Adrenal gland (tissue), 12 donors: ENCODE results near the gene WWOX. TPM values are rescaled to one million over a fixed set of nuclear protein-coding genes. Genes with fewer than 3 reads are reported as not detected.

Experiments
- DNase-seq, 7 donors: peaks; one replicate each; pipeline ENCODE4 v3.0.0-alpha.2; 2019 to 2020
- H3K27ac ChIP-seq, 5 donors: fragments of 200-600 bp; sonication (generic) in 4 of 5; 1 replicate in 3 of 5; 2 replicates in 2 of 5; pipeline versions ENCODE4 v1.5.1 to v1.8.0; 2016 to 2020; ENCODE audit warnings: mild to moderate bottlenecking in 1 of 5
- H3K27me3 ChIP-seq: fragments of 200-600 bp; 2 replicates; pipeline ENCODE4 v1.8.0; 2021
- H3K36me3 ChIP-seq, 2 donors: fragments of 200-600 bp; replicated peaks in 1 of 2; 1 replicate in 1 of 2; 2 replicates in 1 of 2; pipeline versions ENCODE4 v1.5.1 to v1.8.0; 2018 to 2022
- H3K4me1 ChIP-seq, 2 donors: fragments of 200-600 bp; replicated peaks in 1 of 2; 1 replicate in 1 of 2; 2 replicates in 1 of 2; pipeline versions ENCODE4 v1.5.1 to v1.8.0; 2018 to 2021
- H3K4me3 ChIP-seq, 4 donors: fragments of 200-600 bp; sonication (generic) in 3 of 4; one replicate each; pipeline ENCODE4 v1.5.1; 2016 to 2018
- H3K9me3 ChIP-seq, 3 donors: fragments of 200-600 bp; sonication (generic) in 1 of 3; replicated peaks in 1 of 3; 1 replicate in 2 of 3; 2 replicates in 1 of 3; pipeline versions ENCODE4 v1.5.1 to v1.8.0; 2016 to 2021
- CTCF ChIP-seq, 6 experiments: fragments of 450-650 bp in 4 of 6; fragments of 200-600 bp in 2 of 6; sonication (generic) in 1 of 6; IDR thresholded peaks; 1 replicate in 5 of 6; 2 replicates in 1 of 6; pipeline versions ENCODE4 v1.5.1 to v1.8.0; 2016 to 2021; ENCODE audit warnings: antibody characterized with exemption in 6 of 6, mild to moderate bottlenecking in 2 of 6, moderate library complexity in 1 of 6
- POLR2A ChIP-seq, 2 donors: fragments of 450-650 bp; IDR thresholded peaks; one replicate each; pipeline ENCODE4 v1.6.1; 2017; ENCODE audit warnings: antibody characterized with exemption in 2 of 2, mild to moderate bottlenecking in 2 of 2, moderate library complexity in 1 of 2
- WGBS, 4 donors: extraction: QIAGEN DNeasy Blood & Tissue Kit in 2 of 4; methylation state at CpG; one replicate each; pipeline versions ENCODE4 v1.1.5 to v1.1.7; 2013 to 2017; 5-methylcytosine and 5-hydroxymethylcytosine counted together
- intact Hi-C, 2 donors: fragments of 100-400 bp; cut with DNase I; formaldehyde crosslinking; loops; one replicate each; pipeline versions ENCODE4 v1.14.1 to v1.15.0; 2022 to 2023
- polyA plus RNA-seq, 3 donors: library from polyadenylated mRNA; stranded (reverse); fragments of 200-250 nt in 2 of 3; fragments of 350-450 nt in 1 of 3; fragmentation: Illumina TruSeq in 1 of 3; extraction: RNeasy Lipid Tissue Mini Kit (QIAGEN cat#74804) in 1 of 3; gene quantifications; one replicate each; pipeline ENCODE4 v1.2.3, GENCODE V29; 2013 to 2014
- total RNA-seq, 9 donors: library from RNA; depleted of rRNA in 4 of 9; stranded (reverse); fragments of >200 nt in 4 of 9; fragments of 120-200 nt in 1 of 9; fragmentation: NEBNext Ultra II Directional in 1 of 9; extraction: Animal tissue kit (Norgen Biotek cat#: 25700) in 1 of 9; gene quantifications; one replicate each; pipeline versions ENCODE4 v1.1.0 to v1.2.4, GENCODE V29; 2013 to 2023
- donor health status: healthy with polysubstance abuse.
- donor health status: Bipolar disorder and iron deficiency.
- donor health status: DM: yes; HTN: yes; CAD: no.
- donor health status: DM: no; HTN: no; CAD: no.
- donor health status: DM: no; HTN: no; CAD: no.
- donor health status: DM: yes; HTN: yes; CAD: no.

The WWOX gene
- total and polyA plus RNA-seq, 12 donors = 11.8 to 74.6 (median 20.5) TPM

GRCh38 chr16:79173919-79174318 is 1074.5 kb downstream of the WWOX start:
- no peak for DNase-seq
- 54 to 62% (median 61%) methylated on average over 4 of the region's 4 CpGs for WGBS, 4 donors
- Histone ChIP-seq H3K27ac (no peak overlapping the region), H3K4me1 (peaks cover 0 to 13% of the 10 kb centered on the region in 2 donors), H3K9me3 (no peaks in the 10 kb centered on the region), H3K27me3 (no peaks in the 10 kb centered on the region), H3K36me3 (no peaks in the 10 kb centered on the region), H3K4me3 (no peak overlapping the region)
- TF ChIP-seq CTCF (IDR thresholded peaks at IDR 0.05) (no peak), POLR2A (IDR thresholded peaks at IDR 0.05) (no peak)
- intact Hi-C loops = no loop called here

GRCh38 chr16:79175286-79176057 is 1076.0 kb downstream of the WWOX start:
- H3K9me3 ChIP-seq = no peaks in the 10 kb centered on the region
- no peaks in the 10 kb centered on the region for H3K36me3 ChIP-seq
- WGBS, 4 donors = 82 to 95% (median 87%) methylated on average over 6 of the region's 6 CpGs
- TF ChIP-seq POLR2A (IDR thresholded peaks at IDR 0.05) = no peak
- TF ChIP-seq CTCF (IDR thresholded peaks at IDR 0.05) = no peak
- no peak overlapping the region for H3K27ac ChIP-seq
- no peaks in the 10 kb centered on the region for H3K27me3 ChIP-seq
- no peak overlapping the region for H3K4me3 ChIP-seq
- peaks cover 0 to 6% of the 10 kb centered on the region in 2 donors for H3K4me1 ChIP-seq
- DNase-seq = no peak
- intact Hi-C loops = no loop called here

- Histone ChIP-seq H3K27ac (no peak overlapping the region), H3K4me1 (no peaks in the 10 kb centered on the region), H3K27me3 (no peaks in the 10 kb centered on the region), H3K36me3 (no peaks in the 10 kb centered on the region), H3K9me3 (no peaks in the 10 kb centered on the region), H3K4me3 (no peak overlapping the region)
- TF ChIP-seq POLR2A (IDR thresholded peaks at IDR 0.05) (no peak), CTCF (IDR thresholded peaks at IDR 0.05) (no peak)
- intact Hi-C loops = no loop called here
- no peak for DNase-seq
- WGBS, 4 donors = 62 to 78% (median 68%) methylated on average over 14 of the region's 14 CpGs
Observed at GRCh38 chr16:79177018-79177417, 1077.6 kb downstream of the WWOX start.

GRCh38 chr16:79181419-79181818 is 1082.0 kb downstream of the WWOX start:
- Histone ChIP-seq H3K36me3 (no peaks in the 10 kb centered on the region), H3K27me3 (no peaks in the 10 kb centered on the region), H3K27ac (no peak overlapping the region), H3K9me3 (no peaks in the 10 kb centered on the region), H3K4me1 (no peaks in the 10 kb centered on the region), H3K4me3 (no peak overlapping the region)
- TF ChIP-seq POLR2A (IDR thresholded peaks at IDR 0.05) (no peak), CTCF (IDR thresholded peaks at IDR 0.05) (no peak)
- intact Hi-C loops = no loop called here
- DNase-seq = no peak
- 78 to 80% (median 78%) methylated on average over 3 of the region's 3 CpGs for WGBS, 4 donors
